GM18526 (cell line): ENCODE measurements around the gene FYCO1.

Experiments
- POLR2A ChIP-seq: IDR thresholded peaks from 3 replicates; pipeline ENCODE4 v1.6.1; 2011; ENCODE audit not compliant: insufficient read length; ENCODE audit errors: extremely low read depth

FYCO1 gene

GRCh38 chr3:45991341-45991740 lies 4.3 kb downstream of the FYCO1 start:
- TF ChIP-seq POLR2A = no peak

- TF ChIP-seq POLR2A = no peak
Measured at GRCh38 chr3:45990181-45990580, 5.4 kb downstream of the FYCO1 start.

DNA sequence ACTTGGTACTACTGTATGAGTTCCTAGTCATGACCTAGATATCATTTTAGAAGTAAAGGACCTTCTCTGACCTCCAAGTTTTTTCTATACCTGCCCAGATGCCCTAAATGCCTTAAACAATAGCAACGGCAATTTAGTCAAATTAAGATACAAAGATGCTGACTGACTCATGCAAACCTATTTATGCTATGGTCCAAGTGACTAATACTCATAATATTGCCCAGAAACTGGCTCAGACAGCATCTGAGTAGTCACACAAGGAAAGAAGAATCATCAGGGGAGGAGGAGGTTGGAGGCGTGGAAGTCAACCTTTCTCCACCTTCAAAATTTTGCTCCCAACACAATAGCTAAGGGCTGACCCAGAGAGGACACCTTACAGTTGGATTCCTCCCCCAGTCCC lies 6.8 kb downstream of the FYCO1 start:
- TF ChIP-seq POLR2A = no peak

GRCh38 chr3:45988362-45988761 lies 7.3 kb downstream of the FYCO1 start:
- no peak for TF ChIP-seq POLR2A

- TF ChIP-seq POLR2A = no peak
Measured at GRCh38 chr3:45987368-45988291, 8.0 kb downstream of the FYCO1 start.

DNA sequence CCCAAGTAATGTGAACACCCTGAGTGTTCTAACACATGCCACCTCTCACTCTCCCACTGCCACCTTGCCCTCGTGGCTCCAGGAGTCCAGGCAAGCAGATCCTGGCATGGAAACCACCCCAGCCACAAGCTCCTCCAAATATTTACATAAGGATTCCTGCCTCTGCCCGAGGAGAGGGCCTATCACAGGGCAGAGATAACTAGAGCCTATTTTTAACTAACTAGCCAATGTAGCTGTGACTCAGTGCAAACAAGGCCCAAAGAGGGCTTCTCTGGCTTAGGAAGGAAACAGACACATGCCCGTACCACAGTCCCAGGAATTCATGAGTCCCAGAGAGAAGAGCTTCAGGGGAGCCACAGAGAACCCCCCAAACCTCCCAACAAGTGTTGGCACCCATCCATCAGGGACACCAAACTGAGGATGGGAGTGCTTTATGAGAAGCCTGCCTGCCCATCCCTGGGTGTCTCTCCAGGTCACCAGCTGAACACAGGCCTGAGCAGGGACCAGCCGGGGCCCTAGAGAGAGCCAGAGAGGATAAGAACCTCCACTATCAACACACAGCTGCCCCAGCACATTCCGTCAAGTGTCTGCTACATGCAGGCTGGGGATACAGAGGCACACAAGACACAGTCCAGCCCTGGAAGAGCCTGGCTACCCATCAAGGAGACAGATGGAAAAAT lies 9.2 kb downstream of the FYCO1 start:
- no peak for TF ChIP-seq POLR2A

DNA sequence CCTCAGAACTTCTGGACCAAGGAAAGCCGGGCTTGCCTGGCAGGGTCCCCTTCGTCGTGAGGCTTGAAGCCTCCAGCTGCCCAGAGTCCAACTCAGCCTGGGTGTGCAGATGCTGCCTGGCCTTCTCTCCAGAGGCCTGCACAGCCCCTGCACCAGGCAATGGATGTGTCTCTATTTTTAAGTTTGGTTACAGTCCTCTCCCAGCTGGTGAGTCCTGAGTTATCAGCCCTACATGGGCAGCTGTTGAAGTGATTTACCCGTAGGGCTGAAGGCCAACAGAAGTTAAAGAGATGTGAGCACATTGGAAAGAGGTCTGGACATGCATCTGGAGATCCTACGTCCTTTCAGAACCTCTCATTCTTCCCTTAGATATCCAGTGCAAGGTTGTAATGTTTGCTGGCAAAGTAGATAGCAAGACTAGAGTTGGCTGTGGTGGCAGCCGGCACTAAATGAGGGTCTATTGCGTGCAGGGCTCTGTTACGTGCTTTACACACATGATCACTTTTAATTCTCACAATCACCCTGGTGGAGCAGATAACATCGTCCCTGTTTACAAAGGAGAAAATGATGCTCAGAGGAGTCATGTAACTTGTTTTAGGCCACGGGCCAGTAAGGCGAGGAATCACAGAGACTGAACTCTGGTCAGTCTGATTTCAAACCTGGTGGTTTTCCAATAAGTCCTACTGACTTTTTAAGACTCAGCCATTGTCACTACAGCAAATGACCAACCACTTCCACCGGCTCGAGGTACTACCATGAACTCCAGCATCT lies 9.9 kb downstream of the FYCO1 start:
- TF ChIP-seq POLR2A = no peak

GRCh38 chr3:45984331-45985312 lies 11.0 kb downstream of the FYCO1 start:
- TF ChIP-seq POLR2A = no peak

DNA sequence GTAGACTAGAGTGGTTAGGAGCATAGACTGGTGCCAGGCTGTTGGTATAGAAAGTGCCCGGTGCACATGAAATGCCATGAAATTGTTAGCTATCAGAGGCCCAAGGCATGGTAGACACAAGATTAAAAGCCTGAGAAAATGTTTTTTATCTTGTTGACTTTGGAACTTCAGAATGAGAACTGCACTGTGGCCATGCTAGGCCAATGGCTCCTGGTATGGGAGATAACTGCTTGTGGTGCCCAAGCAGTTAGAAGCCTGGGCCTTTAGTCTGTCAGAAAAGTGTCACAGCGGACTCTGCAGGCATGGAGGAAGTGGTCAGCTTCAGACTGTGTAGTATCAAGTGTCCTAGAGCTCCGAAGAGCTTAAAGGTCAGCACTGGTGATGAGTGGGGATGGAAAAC lies 11.9 kb downstream of the FYCO1 start:
- TF ChIP-seq POLR2A = no peak

DNA sequence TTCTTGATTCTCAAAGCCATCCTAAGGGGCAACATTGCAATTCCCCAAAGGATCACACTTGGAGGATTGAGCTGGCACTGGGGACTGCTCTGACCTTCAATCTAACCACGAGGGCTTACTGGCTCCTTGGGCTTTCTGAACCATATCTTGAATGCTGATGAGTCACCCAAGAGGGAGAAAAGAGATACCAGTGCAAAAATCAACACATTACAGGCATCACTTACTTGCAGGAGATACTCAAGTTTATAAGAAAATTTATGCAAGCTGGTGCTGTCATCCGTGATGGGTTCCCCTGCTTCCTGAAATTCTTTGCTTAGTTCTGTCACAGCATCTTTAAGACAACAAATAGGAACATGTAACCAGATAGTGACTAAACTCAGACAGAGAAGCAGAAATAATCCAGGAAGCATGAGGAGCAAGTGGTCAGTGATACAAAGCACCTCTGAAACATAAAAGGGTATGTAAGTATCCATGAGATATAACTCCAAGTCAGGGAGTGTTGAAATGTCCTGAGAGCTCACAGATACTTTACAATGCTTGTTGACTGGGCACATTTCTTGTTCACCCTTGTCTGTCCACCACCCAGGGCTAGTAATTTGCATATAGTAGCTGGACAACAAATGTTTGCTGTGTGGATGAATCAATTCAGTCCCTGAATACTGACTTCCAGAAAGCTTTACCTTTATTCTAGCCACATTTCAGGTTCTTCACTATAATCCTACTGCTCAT lies 14.1 kb downstream of the FYCO1 start:
- TF ChIP-seq POLR2A = no peak

GRCh38 chr3:45980819-45981218 lies 14.8 kb downstream of the FYCO1 start:
- no peak for TF ChIP-seq POLR2A

DNA sequence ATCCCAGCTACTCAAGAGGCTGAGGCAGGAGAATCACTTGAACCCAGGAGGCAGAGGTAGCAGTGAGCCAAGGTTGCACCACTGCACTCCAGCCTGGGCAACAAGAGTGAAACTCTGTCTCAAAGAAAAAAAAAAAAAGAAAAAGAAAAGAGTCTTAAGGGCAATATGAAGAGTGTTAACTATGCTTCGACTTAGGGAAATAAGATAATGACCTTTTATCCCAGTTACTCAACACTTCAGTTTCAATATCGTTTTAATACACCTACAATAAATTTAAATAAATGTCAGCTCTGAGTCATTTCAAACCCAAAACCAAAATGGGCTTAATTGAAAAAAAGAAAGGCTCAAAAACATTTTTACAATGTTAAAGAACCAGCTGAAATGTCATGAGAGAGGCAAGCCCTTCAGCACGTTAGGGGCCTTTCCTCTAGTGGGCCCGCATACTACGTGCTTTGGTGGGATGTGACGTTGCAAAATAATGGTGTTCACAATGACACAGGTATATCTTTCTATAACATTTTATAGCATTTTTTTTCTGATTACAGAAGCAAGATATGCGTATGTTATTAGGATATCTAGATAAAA lies 15.3 kb downstream of the FYCO1 start:
- no peak for TF ChIP-seq POLR2A

DNA sequence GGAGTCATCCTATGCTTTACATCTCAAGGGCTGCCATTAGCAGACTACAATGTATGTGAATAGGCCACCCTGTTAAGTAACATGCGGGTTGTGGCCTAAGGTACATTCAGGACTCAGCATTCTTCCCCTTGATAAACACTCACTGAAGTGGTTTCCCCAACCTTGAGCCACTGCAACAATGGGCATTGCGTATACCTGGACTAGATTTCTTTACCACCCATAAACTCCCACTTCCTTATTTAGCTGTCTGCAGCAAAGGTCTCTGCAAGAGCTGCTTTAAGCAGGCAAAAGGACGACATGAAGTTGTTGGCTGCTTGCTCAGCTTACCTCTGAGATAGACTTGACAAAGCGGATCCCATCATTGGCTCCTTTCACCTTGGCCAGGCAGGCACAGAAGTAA lies 16.2 kb downstream of the FYCO1 start:
- TF ChIP-seq POLR2A = no peak
